Anterior cingulate cortex (tissue), 58 donors: Measurements from ENCODE around the gene ANXA2R.
"Not testable (repeated sequence)": the region's sequence is repeated elsewhere in the genome, so short reads cannot be mapped to it uniquely, and the experiment has no call there.

ENCODE experiments used
- DNase-seq, 58 donors: peaks; one replicate each; lab custom pipeline; 2025; lab: John Stamatoyannopoulos, UW

ANXA2R gene

GRCh38 chr5:43040287-43041098, at the start of gene ANXA2R:
TSS of gene ANXA2R (minus strand) at chr5:43040319. CDS start at chr5:43040046, 273 bp downstream.
- peak in 48 of 58 donors; percentile 10 to 82 (median 52) for DNase-seq

- not testable (repeated sequence) for DNase-seq
Measured at GRCh38 chr5:43086118-43086908, 46.2 kb upstream of the ANXA2R start.

- no peak for DNase-seq
Measured at GRCh38 chr5:43085453-43085852, 45.3 kb upstream of the ANXA2R start.

- DNase-seq, result not testable (repeated sequence)
Measured at GRCh38 chr5:43084468-43084867, 44.3 kb upstream of the ANXA2R start.

GRCh38 chr5:43081345-43081744, 41.2 kb upstream of the ANXA2R start:
- not testable (repeated sequence) for DNase-seq

GRCh38 chr5:43078956-43079355, 38.8 kb upstream of the ANXA2R start:
- no peak for DNase-seq

GRCh38 chr5:43077446-43078191, 37.5 kb upstream of the ANXA2R start:
- not testable (repeated sequence) for DNase-seq

GRCh38 chr5:43075319-43076293, 35.5 kb upstream of the ANXA2R start:
- no peak for DNase-seq

GRCh38 chr5:43074987-43075318, 34.8 kb upstream of the ANXA2R start:
- no peak for DNase-seq

- DNase-seq, result peak in 1 of 58 donors; percentile 3
Measured at GRCh38 chr5:43073597-43074546, 33.8 kb upstream of the ANXA2R start.

GRCh38 chr5:43069401-43069720, 29.2 kb upstream of the ANXA2R start:
- DNase-seq, result not testable (repeated sequence)

GRCh38 chr5:43068037-43068436, 27.9 kb upstream of the ANXA2R start:
- no peak for DNase-seq

GRCh38 chr5:43066799-43067741, 27.0 kb upstream of the ANXA2R start:
- peak; percentile 47 to 90 (median 82) for DNase-seq

- DNase-seq, result peak in 57 of 58 donors; percentile 39 to 90 (median 76)
Measured at GRCh38 chr5:43065948-43066798, 26.1 kb upstream of the ANXA2R start.

- peak in 3 of 58 donors; percentile 6 to 21 (median 13) for DNase-seq
Measured at GRCh38 chr5:43065387-43065947, 25.3 kb upstream of the ANXA2R start.

- peak in 4 of 58 donors; percentile 7 to 16 (median 14) for DNase-seq
Measured at GRCh38 chr5:43063721-43064171, 23.6 kb upstream of the ANXA2R start.
